WTC11 (cell line): ENCODE results near the gene NPIPA7.
"Not testable (repeated sequence)": the region's sequence is repeated elsewhere in the genome, so short reads cannot be mapped to it uniquely, and the experiment has no call there.

Source experiments
- ZNF263 ChIP-seq: sonication (generic); formaldehyde crosslinking; IDR thresholded peaks from 2 replicates; pipeline ENCODE4 v1.8.1; 2022; ENCODE audit warnings: low read depth, mild to moderate bottlenecking, moderate library complexity, missing genetic modification reagents
- TF ChIP-seq, protein P1 (sequence below): fragments of 200-600 bp; IDR thresholded peaks from 2 replicates; pipeline ENCODE4 v1.8.0; 2022; ENCODE audit warnings: antibody characterized with exemption
- TF ChIP-seq, protein P2 (sequence below): sonication (generic); formaldehyde crosslinking; IDR thresholded peaks from 2 replicates; pipeline ENCODE4 v1.8.0; 2023; ENCODE audit warnings: mild to moderate bottlenecking, missing genetic modification reagents
- TF ChIP-seq, protein P3 (sequence below): sonication (generic); formaldehyde crosslinking; conservative IDR thresholded peaks from 2 replicates; pipeline ENCODE4 v1.8.1; 2022; ENCODE audit warnings: mild to moderate bottlenecking, missing genetic modification reagents
- TF ChIP-seq, protein P4 (sequence below): sonication (generic); formaldehyde crosslinking; IDR thresholded peaks from 2 replicates; pipeline ENCODE4 v1.8.0; 2022; ENCODE audit warnings: mild to moderate bottlenecking, missing genetic modification reagents
- TF ChIP-seq, protein P5 (sequence below): sonication (generic); formaldehyde crosslinking; IDR thresholded peaks from 2 replicates; pipeline ENCODE4 v1.8.1; 2023; ENCODE audit warnings: mild to moderate bottlenecking, missing genetic modification reagents, moderate library complexity

DNA sequence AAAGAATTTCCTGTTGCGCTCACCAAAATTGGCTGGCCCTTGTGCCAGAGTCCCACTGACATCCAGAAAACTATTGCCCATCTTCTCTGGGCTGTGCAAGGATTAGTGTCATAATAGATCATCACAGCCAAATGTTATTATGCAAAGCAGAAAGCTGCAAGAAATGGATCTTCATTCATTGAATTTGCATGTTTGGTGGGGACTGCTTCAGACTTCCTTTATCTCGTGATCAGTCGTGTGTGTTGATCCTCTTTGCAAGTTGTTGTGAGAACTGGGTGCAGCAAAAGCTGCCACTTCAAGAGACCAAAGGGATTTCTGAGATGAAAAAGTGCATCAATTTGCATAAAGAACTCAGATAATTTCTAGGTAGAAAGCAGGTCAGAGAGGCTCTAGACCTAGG lies 52.2 kb downstream of the NPIPA7 start:
- TF ChIP-seq, protein P1, sequence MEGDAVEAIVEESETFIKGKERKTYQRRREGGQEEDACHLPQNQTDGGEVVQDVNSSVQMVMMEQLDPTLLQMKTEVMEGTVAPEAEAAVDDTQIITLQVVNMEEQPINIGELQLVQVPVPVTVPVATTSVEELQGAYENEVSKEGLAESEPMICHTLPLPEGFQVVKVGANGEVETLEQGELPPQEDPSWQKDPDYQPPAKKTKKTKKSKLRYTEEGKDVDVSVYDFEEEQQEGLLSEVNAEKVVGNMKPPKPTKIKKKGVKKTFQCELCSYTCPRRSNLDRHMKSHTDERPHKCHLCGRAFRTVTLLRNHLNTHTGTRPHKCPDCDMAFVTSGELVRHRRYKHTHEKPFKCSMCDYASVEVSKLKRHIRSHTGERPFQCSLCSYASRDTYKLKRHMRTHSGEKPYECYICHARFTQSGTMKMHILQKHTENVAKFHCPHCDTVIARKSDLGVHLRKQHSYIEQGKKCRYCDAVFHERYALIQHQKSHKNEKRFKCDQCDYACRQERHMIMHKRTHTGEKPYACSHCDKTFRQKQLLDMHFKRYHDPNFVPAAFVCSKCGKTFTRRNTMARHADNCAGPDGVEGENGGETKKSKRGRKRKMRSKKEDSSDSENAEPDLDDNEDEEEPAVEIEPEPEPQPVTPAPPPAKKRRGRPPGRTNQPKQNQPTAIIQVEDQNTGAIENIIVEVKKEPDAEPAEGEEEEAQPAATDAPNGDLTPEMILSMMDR, result not testable (repeated sequence)
- TF ChIP-seq, protein P2, sequence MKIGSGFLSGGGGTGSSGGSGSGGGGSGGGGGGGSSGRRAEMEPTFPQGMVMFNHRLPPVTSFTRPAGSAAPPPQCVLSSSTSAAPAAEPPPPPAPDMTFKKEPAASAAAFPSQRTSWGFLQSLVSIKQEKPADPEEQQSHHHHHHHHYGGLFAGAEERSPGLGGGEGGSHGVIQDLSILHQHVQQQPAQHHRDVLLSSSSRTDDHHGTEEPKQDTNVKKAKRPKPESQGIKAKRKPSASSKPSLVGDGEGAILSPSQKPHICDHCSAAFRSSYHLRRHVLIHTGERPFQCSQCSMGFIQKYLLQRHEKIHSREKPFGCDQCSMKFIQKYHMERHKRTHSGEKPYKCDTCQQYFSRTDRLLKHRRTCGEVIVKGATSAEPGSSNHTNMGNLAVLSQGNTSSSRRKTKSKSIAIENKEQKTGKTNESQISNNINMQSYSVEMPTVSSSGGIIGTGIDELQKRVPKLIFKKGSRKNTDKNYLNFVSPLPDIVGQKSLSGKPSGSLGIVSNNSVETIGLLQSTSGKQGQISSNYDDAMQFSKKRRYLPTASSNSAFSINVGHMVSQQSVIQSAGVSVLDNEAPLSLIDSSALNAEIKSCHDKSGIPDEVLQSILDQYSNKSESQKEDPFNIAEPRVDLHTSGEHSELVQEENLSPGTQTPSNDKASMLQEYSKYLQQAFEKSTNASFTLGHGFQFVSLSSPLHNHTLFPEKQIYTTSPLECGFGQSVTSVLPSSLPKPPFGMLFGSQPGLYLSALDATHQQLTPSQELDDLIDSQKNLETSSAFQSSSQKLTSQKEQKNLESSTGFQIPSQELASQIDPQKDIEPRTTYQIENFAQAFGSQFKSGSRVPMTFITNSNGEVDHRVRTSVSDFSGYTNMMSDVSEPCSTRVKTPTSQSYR, result not testable (repeated sequence)
- TF ChIP-seq, protein P3, sequence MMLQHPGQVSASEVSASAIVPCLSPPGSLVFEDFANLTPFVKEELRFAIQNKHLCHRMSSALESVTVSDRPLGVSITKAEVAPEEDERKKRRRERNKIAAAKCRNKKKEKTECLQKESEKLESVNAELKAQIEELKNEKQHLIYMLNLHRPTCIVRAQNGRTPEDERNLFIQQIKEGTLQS (CRISPR knock-in tag), result not testable (repeated sequence)
- TF ChIP-seq, protein P4, sequence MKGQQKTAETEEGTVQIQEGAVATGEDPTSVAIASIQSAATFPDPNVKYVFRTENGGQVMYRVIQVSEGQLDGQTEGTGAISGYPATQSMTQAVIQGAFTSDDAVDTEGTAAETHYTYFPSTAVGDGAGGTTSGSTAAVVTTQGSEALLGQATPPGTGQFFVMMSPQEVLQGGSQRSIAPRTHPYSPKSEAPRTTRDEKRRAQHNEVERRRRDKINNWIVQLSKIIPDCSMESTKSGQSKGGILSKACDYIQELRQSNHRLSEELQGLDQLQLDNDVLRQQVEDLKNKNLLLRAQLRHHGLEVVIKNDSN (CRISPR knock-in tag), result not testable (repeated sequence)
- TF ChIP-seq, protein P5, sequence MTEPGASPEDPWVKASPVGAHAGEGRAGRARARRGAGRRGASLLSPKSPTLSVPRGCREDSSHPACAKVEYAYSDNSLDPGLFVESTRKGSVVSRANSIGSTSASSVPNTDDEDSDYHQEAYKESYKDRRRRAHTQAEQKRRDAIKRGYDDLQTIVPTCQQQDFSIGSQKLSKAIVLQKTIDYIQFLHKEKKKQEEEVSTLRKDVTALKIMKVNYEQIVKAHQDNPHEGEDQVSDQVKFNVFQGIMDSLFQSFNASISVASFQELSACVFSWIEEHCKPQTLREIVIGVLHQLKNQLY, result not testable (repeated sequence)
- TF ChIP-seq ZNF263 (CRISPR knock-in tag), result not testable (repeated sequence)
